ENCODE results near the gene PDXK. TPM values are rescaled to one million over a fixed set of nuclear protein-coding genes. Genes with fewer than 3 reads are reported as not detected.

The PDXK gene
- total RNA-seq, 1 donor from 2014 or later = 81.1 TPM

GRCh38 chr21:43768868-43769167, 49.9 kb downstream of the PDXK start:
- Mint-ChIP-seq H3K4me3 (no peak overlapping the region), H3K4me1 (peaks cover 11% of the 10 kb centered on the region), H3K27ac (peak overlapping the region; percentile 27), H3K27me3 (ENCODE audit: low read depth) (no peaks in the 10 kb centered on the region), H3K9me3 (no peaks in the 10 kb centered on the region), H3K36me3 (peaks cover 5% of the 10 kb centered on the region)
- TF ChIP-seq, protein P1, sequence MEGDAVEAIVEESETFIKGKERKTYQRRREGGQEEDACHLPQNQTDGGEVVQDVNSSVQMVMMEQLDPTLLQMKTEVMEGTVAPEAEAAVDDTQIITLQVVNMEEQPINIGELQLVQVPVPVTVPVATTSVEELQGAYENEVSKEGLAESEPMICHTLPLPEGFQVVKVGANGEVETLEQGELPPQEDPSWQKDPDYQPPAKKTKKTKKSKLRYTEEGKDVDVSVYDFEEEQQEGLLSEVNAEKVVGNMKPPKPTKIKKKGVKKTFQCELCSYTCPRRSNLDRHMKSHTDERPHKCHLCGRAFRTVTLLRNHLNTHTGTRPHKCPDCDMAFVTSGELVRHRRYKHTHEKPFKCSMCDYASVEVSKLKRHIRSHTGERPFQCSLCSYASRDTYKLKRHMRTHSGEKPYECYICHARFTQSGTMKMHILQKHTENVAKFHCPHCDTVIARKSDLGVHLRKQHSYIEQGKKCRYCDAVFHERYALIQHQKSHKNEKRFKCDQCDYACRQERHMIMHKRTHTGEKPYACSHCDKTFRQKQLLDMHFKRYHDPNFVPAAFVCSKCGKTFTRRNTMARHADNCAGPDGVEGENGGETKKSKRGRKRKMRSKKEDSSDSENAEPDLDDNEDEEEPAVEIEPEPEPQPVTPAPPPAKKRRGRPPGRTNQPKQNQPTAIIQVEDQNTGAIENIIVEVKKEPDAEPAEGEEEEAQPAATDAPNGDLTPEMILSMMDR (IDR thresholded peaks at IDR 0.05; ENCODE audit: unreplicated experiment) = no peak
- DNase-seq (ENCODE audit: low spot score in 2 of 2, unreplicated experiment in 2 of 2) = no peak

- DNase-seq (ENCODE audit: low spot score in 2 of 2, unreplicated experiment in 2 of 2) = no peak
- Mint-ChIP-seq H3K27ac (no peak overlapping the region), H3K4me1 (peaks cover 11% of the 10 kb centered on the region), H3K4me3 (no peak overlapping the region), H3K27me3 (ENCODE audit: low read depth) (no peaks in the 10 kb centered on the region), H3K36me3 (peaks cover 9% of the 10 kb centered on the region), H3K9me3 (no peaks in the 10 kb centered on the region)
- TF ChIP-seq, protein P1 (IDR thresholded peaks at IDR 0.05; ENCODE audit: unreplicated experiment) = no peak
These were observed 50.5 kb downstream of the PDXK start for GRCh38 chr21:43769325-43769958.

GRCh38 chr21:43770066-43770655, 51.2 kb downstream of the PDXK start:
- no peak overlapping the region for H3K4me3 Mint-ChIP-seq
- peaks cover 12% of the 10 kb centered on the region for H3K4me1 Mint-ChIP-seq
- TF ChIP-seq, protein P1 (IDR thresholded peaks at IDR 0.05; ENCODE audit: unreplicated experiment) = no peak
- no peak overlapping the region for H3K27ac Mint-ChIP-seq
- DNase-seq (ENCODE audit: low spot score in 2 of 2, unreplicated experiment in 2 of 2) = no peak
- peaks cover 9% of the 10 kb centered on the region for H3K36me3 Mint-ChIP-seq
- no peaks in the 10 kb centered on the region for H3K27me3 Mint-ChIP-seq (ENCODE audit: low read depth)
- no peaks in the 10 kb centered on the region for H3K9me3 Mint-ChIP-seq

DNA sequence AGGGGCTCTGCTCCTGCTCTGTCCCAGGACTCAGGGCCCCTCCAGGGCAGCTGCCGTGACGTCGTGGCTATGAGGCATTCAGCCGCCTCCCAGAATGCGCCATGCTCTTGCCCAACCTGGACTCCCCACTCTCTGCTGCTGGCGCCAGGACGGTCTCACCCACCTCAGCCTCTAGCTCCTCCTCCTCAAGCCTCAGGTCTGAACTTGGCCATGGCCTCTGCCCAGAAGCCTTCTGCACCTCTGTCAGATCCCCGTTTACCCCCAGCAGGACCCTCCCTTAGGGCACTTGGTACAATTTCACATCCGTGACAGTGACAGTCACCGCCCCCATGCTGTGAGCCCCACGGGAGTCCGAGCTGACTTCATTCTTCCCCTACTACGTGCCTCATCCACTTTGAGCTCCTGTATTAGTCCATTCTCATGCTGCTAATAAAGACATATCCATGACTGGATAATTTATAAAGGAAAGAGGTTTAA, 52.3 kb downstream of the PDXK start:
- Mint-ChIP-seq H3K27ac (no peak overlapping the region), H3K4me3 (no peak overlapping the region), H3K27me3 (ENCODE audit: low read depth) (no peaks in the 10 kb centered on the region), H3K4me1 (peaks cover 18% of the 10 kb centered on the region), H3K36me3 (peaks cover 9% of the 10 kb centered on the region), H3K9me3 (no peaks in the 10 kb centered on the region)
- TF ChIP-seq, protein P1 (IDR thresholded peaks at IDR 0.05; ENCODE audit: unreplicated experiment) = no peak
- no peak for DNase-seq (ENCODE audit: low spot score in 2 of 2, unreplicated experiment in 2 of 2)

- H3K4me3 Mint-ChIP-seq = no peak overlapping the region
- H3K27ac Mint-ChIP-seq = no peak overlapping the region
- no peak for DNase-seq (ENCODE audit: low spot score in 2 of 2, unreplicated experiment in 2 of 2)
- no peaks in the 10 kb centered on the region for H3K9me3 Mint-ChIP-seq
- peaks cover 18% of the 10 kb centered on the region for H3K4me1 Mint-ChIP-seq
- TF ChIP-seq, protein P1 (IDR thresholded peaks at IDR 0.05; ENCODE audit: unreplicated experiment) = no peak
- no peaks in the 10 kb centered on the region for H3K27me3 Mint-ChIP-seq (ENCODE audit: low read depth)
- H3K36me3 Mint-ChIP-seq = peaks cover 9% of the 10 kb centered on the region
These were observed 52.9 kb downstream of the PDXK start for GRCh38 chr21:43771698-43772424.
